HG02588 (cell line): ENCODE data around the gene CNTFR.

ENCODE experiments used
- ATAC-seq: cut with Tn5 transposase; IDR thresholded peaks from one replicate; pipeline ENCODE4 v1.9.1; 2021; ENCODE audit warnings: mild to moderate bottlenecking, moderate library complexity; ENCODE audit not compliant: unreplicated experiment

CNTFR gene

DNA sequence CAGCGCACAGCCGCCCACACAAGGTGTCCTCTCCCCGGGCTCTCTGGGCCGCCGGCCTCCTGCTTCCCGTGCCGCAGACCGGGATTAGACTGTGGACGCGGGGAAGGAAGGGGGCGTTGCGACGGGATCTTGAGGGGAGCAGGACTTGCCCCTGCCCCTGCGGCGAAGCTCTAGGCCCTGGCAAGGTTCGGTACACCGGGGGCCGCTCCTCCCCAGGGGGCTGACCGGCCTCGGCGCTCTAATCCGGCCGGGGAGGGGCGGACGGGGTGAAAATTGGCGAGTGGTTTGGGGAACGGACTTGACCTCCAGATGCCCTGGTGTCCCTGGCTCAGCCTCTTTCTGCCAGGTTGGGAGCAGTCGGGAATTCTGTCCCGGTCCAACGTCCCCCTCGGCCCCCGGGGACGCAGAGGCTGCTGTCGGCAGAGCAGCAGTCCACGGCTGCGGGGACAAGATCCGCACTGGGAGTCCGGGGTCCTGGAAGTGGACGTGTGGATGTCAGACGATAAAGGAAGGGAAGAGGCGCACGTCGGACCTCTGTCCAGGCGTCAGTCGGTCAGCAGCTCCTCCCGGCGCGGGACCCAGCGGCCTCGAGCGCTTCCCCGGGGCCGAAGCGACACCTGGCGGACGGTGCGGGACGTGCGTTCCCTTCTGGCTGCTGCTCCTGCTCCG lies 1.9 kb upstream of the CNTFR start:
- ATAC-seq: no peak

- ATAC-seq: no peak
Measured at GRCh38 chr9:34590381-34591247, 1.1 kb upstream of the CNTFR start.

DNA sequence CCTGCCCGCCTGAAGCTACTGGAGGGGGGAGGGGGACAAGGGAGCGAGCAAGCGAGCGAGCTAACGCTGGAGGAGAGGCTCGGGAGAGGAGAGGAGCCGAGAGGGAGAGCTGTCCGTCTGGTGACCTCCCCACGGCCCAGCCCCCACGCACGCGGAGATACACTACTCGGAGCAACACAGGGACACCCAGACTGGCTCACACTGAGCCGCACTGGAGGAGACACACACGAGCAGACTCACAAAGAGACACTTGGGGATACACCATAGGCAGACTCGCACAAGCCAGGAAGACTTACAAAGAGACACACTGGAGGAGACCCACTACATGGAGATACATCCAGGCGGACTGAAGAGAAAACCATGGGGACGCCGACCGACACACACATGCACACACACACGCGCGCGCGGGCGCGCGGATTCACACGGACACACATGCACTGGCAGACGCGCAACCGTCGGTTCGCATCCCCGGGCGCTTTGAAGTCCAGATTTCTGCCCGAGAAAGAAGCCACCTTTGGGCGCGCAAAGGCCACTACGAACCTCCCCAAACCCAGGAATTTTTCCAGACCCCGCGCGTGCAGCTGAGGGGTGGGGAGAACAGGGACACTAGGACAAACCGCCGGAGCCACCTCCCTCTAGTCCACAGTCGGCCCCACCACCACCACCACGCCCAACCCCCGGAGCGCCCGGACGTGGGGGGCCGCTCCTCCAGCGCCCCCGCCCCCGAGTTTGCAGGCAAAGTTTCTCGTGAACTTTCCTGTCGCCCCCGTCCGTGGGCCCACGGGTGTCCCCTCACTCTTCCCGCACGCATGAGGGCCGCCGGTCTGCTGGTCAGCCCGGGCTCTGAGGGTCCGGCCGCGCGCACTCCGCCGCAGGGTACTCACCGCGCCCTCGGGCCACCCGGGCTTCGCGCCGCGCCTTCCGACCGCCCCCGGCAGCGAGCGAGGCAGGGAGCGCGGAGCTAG lies 571 bp downstream of the CNTFR start:
- ATAC-seq: no peak

DNA sequence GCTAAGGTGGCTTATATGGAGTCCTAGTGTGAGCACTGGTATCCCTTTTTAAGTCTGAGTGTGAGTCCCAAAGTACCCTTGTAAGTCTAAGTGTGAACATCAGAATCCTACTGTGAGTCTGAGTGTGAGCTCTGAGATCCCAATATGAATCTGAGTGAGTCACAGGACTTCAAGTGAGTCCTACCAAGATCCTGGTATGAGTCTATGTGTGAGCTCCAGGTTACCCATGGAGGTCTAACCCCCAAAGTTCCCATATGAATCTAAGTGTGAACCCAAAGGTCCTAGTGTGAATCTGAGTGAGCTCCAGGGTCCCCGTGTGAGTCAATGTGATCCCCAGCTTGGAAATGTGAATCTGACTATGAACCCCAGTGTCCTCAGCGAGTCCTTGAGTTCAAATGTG lies 2.3 kb downstream of the CNTFR start:
- no peak for ATAC-seq

GRCh38 chr9:34585946-34586669 lies 3.4 kb downstream of the CNTFR start:
- ATAC-seq: no peak

DNA sequence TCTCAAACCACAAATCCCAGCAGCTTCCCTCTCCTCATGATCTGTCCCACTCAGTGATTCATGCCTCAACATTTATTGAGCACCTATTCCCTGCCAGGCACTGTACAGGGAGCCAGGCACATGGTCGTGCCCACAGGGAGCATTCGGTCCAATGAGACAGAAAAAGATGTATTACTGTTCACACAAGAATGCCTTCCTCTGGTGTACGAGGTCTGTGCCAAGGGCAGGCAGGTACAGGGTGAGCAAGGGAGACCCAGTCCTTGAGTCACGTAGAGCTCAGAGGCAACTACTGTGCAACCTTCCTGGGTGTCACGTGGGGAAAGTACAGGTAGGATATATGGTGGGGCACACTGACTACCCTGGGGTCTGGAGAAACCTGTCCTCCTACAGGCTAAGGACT lies 4.6 kb downstream of the CNTFR start:
- no peak for ATAC-seq

DNA sequence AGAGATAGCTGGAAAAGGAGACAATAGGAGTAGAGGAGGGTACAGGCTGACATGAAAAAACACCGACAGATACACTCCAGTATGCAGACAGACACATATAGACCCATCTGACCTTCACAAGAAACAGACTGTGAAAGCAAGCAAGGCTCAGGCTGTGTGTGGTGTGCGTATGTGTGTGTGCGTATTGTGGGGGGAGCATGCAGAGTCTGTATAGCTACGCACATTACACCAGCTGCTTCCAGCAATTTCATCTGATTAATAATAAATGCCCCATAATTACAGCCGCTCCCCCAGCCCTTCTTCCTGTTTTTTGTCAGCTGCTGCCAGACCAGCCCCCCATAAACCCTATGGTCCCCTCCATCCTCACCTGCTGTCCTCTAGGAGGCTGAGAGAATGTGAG lies 6.7 kb downstream of the CNTFR start:
- no peak for ATAC-seq

DNA sequence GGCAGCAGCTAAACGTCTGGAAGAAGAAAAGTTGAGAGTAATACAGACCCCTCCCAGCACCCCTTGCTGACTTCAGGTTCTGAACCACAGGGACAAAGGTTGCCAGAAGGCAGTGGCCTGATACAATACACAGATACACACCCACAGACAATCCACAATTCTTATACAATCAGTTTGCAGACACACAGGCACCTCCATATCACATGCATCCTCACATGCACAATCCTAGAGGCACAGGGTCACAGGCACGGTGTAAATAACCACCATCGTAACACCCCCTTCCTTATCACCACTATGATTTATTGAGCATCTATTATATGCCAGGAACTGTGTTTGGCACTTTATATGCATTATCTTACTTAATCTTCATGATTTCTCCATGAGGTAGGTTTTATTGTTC lies 8.2 kb downstream of the CNTFR start:
- no peak for ATAC-seq

- ATAC-seq: no peak
Measured at GRCh38 chr9:34580358-34580757, 9.2 kb downstream of the CNTFR start.

DNA sequence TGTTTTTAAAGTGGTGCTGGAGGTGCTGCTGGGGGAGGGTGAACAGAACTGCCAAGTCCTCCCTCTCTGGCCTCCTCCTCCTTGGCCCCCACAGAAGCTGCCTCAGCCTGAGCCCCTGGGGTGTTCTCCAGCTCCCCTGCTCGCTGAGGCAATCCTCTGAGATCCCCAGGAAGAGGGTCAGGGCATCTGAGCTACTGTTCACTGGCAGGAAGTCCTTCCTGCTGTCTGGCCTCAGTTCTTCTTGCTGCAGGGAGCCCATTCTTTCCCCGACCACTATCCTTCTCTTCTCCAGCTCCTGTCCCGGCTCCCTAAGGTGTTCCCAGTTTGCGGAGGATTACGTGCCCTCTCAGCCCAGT lies 9.7 kb downstream of the CNTFR start:
- ATAC-seq: no peak

DNA sequence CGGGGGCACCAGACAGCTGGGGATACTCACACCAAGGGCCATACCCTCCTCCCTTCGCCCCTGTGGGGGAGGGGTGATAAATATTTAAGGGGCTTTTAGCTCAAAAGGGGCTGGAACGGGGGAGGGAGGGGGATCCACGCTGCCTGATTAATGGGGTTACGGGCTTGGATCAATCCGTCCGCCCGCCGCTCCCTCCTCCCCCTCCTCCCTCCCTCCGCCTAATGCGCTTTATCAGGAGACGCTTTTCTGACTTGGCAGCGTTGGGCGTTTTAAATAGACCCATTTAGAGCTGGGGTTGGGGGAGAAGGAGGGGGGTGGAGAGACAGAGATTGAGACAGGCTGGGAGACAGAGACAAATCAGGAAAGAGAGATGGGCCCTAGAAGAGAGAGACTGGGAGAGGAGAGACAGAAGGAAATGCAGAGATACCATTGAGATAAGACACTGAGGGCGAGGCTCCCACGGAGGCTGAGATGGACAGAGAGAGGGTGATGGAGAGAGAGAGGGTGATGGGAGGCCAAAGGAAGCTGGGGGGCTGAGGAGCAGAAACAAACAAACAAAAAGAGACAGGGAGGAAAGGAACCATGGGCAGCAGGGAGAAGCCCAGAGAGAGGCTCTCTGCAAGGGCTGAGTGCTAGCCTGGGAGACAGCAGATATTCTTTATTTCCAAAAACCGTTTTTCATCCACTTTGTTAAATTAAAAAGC lies 10.3 kb downstream of the CNTFR start:
- no peak for ATAC-seq

- ATAC-seq: no peak
Measured at GRCh38 chr9:34578241-34579103, 11.1 kb downstream of the CNTFR start.

DNA sequence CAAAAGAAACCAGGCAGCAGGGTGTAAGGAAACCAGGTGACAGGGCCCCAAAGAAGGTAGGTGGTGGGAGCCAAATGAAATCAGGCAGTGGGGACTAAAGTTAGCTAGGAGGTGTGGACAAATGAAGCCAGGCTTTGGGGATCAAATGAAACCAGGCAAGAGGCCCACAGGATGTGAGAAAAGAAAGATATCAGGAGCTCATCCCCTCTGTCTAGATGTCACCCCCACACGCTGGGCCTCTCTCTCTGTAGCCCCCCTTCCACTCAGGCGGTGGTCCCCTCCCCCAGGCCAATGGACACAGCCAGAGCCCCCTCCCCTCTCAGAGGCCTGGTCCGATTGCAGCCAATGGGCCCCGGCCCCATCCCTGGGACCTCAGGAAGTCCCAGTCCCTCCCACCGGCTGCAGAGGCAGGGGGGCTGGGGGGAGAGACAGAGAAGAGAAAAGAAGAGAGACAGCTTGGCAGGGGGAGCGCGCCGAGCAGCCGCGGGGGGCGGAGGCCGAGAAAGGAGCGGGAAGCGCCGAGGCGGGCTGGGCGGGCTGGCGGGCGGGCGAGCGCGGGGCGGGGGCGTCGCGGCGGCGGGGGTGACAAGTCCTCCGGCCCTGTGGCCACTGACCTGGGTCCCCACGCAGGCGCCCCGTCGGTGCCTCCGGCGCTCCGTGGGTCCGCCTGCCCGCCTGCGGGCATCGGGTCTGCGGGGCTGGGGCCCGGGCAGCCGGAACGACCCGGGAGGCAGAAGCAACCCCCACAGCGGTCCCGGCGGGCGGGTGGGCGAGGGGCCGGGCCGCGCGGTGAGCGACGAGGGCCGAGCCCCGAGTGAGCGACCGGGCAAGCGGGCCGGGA lies 11.9 kb downstream of the CNTFR start:
- ATAC-seq: no peak

- no peak for ATAC-seq
Measured at GRCh38 chr9:34576597-34577399, 12.7 kb downstream of the CNTFR start.

- no peak for ATAC-seq
Measured at GRCh38 chr9:34575862-34576596, 13.5 kb downstream of the CNTFR start.

DNA sequence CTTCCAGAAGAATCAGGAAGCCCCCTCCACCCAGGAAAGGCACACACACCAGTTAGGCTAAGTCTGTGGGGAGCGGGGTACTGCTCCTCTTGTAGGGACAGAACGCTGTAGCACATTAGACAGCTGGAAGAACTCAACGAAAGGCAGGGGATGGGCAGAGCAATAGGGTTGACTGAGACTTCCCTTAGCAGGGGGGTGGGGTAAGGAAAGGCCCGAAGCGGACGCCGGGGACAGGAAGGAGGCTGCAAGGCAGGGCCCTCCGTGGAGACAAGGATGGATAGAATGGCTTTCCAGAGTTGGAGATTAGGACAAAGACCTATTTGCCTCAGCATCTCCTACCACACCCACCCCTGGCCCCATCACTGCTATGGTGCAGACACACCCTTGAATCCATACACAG lies 14.3 kb downstream of the CNTFR start:
- no peak for ATAC-seq

- ATAC-seq: no peak
Measured at GRCh38 chr9:34574571-34574970, 15.0 kb downstream of the CNTFR start.
